Chondrocyte (in vitro differentiated cells): ENCODE results near the gene MAMLD1. TPM values are rescaled to one million over a fixed set of nuclear protein-coding genes. Genes with fewer than 3 reads are reported as not detected.

Source experiments
- DNase-seq: peaks from one replicate; pipeline ENCODE4 v3.0.0; 2021; ENCODE audit warnings: mixed read lengths, low spot score
- H3K27ac Mint-ChIP-seq: one replicate; pipeline ENCODE4 v1.8.0; 2021; ENCODE audit warnings: mild to moderate bottlenecking, moderate library complexity, mixed read lengths; ENCODE audit not compliant: unreplicated experiment
- H3K27me3 Mint-ChIP-seq: 2 replicates; pipeline ENCODE4 v1.8.0; 2021; ENCODE audit warnings: low read depth, mixed read lengths
- H3K36me3 Mint-ChIP-seq: 2 replicates; pipeline ENCODE4 v1.8.0; 2021; ENCODE audit warnings: low read depth, mixed read lengths
- H3K4me1 Mint-ChIP-seq: 2 replicates; pipeline ENCODE4 v1.8.0; 2021; ENCODE audit warnings: low read depth, mild to moderate bottlenecking, mixed read lengths
- H3K4me3 Mint-ChIP-seq: one replicate; pipeline ENCODE4 v1.8.0; 2021; ENCODE audit warnings: mild to moderate bottlenecking, moderate library complexity, mixed read lengths; ENCODE audit not compliant: unreplicated experiment
- H3K9me3 Mint-ChIP-seq: 2 replicates; pipeline ENCODE4 v1.8.0; 2021; ENCODE audit warnings: low read depth, mixed read lengths
- CTCF ChIP-seq: fragments of 200-600 bp; sonication (generic); IDR thresholded peaks from 2 replicates; pipeline ENCODE4 v1.5.0; 2021; ENCODE audit warnings: antibody characterized with exemption, mild to moderate bottlenecking, moderate library complexity
- total RNA-seq: library from RNA; stranded (reverse); gene quantifications from 3 replicates; pipeline ENCODE4 v1.2.1, GENCODE V29; 2021

The MAMLD1 gene
- total RNA-seq, 1 donor from 2014 or later: 8.8 TPM

- Mint-ChIP-seq H3K9me3 (peaks cover 6% of the 10 kb centered on the region), H3K4me3 (no peak overlapping the region), H3K27me3 (no peaks in the 10 kb centered on the region), H3K27ac (no peak overlapping the region), H3K4me1 (peaks cover 20% of the 10 kb centered on the region), H3K36me3 (no peaks in the 10 kb centered on the region)
- no peak for DNase-seq
- no peak for TF ChIP-seq CTCF
These were observed 182.0 kb downstream of the MAMLD1 start for GRCh38 chrX:150544835-150545770.

GRCh38 chrX:150546711-150547153 lies 183.6 kb downstream of the MAMLD1 start:
- H3K4me3 Mint-ChIP-seq: peak overlapping the region; percentile 16

GRCh38 chrX:150547375-150548115 lies 184.4 kb downstream of the MAMLD1 start:
- peak overlapping the region; percentile 62 for H3K27ac Mint-ChIP-seq
- no peak for DNase-seq
- H3K4me1 Mint-ChIP-seq: peaks cover 20% of the 10 kb centered on the region
- peak overlapping the region; percentile 17 for H3K4me3 Mint-ChIP-seq
- no peaks in the 10 kb centered on the region for H3K27me3 Mint-ChIP-seq
- H3K9me3 Mint-ChIP-seq: peaks cover 5% of the 10 kb centered on the region
- TF ChIP-seq CTCF: no peak
- H3K36me3 Mint-ChIP-seq: no peaks in the 10 kb centered on the region

More at GRCh38 chrX:150546711-150547153, 183.6 kb downstream of the MAMLD1 start:
- H3K27ac Mint-ChIP-seq: no peak overlapping the region
- TF ChIP-seq CTCF: no peak
- H3K4me1 Mint-ChIP-seq: peaks cover 20% of the 10 kb centered on the region
- H3K27me3 Mint-ChIP-seq: no peaks in the 10 kb centered on the region
- no peak for DNase-seq
- H3K9me3 Mint-ChIP-seq: peaks cover 2% of the 10 kb centered on the region
- no peaks in the 10 kb centered on the region for H3K36me3 Mint-ChIP-seq

GRCh38 chrX:150548251-150548650 lies 185.1 kb downstream of the MAMLD1 start:
- Mint-ChIP-seq H3K4me3 (no peak overlapping the region), H3K4me1 (peaks cover 20% of the 10 kb centered on the region), H3K27me3 (no peaks in the 10 kb centered on the region), H3K9me3 (peaks cover 5% of the 10 kb centered on the region), H3K36me3 (no peaks in the 10 kb centered on the region), H3K27ac (peak overlapping the region; percentile 62)
- DNase-seq: no peak
- no peak for TF ChIP-seq CTCF

- no peaks in the 10 kb centered on the region for H3K36me3 Mint-ChIP-seq
- no peak for TF ChIP-seq CTCF
- H3K27me3 Mint-ChIP-seq: no peaks in the 10 kb centered on the region
- H3K4me1 Mint-ChIP-seq: peaks cover 20% of the 10 kb centered on the region
- peaks cover 5% of the 10 kb centered on the region for H3K9me3 Mint-ChIP-seq
- H3K4me3 Mint-ChIP-seq: no peak overlapping the region
- DNase-seq: no peak
- H3K27ac Mint-ChIP-seq: peak overlapping the region; percentile 12
These were observed 185.6 kb downstream of the MAMLD1 start for GRCh38 chrX:150548684-150549083.
